NCI-H526 treated with DMSO at 0.1 percent for 48 hours (cell line): ENCODE data around the gene COL13A1.
A peak's percentile ranks its signal among the peaks of the same experiment; 100 is the strongest.

ENCODE experiments used
- DNase-seq: peaks from one replicate; lab custom pipeline; 2025; lab: John Stamatoyannopoulos, UW

Gene COL13A1

GRCh38 chr10:69944761-69945160 is 143.1 kb downstream of the COL13A1 start:
- no peak for DNase-seq

DNA sequence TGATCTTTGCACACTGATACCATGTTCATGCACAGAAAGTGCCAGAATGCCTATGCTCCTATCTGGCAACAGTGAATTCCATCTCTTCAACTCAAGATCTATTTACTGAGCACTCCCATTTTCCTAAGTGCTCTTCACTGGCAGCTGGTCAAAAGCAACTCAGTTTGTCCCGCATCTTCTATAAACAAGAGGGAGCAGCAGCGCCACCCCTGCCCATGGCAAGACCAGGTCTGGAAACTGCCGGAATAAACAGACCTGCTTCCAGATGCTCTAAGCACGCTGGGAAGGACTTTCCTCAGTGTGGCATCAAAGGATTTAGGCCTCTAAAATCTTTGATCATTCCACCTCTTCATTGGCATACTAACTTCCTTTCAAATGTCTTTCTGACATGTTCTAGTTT is 146.6 kb downstream of the COL13A1 start:
- DNase-seq = no peak

DNA sequence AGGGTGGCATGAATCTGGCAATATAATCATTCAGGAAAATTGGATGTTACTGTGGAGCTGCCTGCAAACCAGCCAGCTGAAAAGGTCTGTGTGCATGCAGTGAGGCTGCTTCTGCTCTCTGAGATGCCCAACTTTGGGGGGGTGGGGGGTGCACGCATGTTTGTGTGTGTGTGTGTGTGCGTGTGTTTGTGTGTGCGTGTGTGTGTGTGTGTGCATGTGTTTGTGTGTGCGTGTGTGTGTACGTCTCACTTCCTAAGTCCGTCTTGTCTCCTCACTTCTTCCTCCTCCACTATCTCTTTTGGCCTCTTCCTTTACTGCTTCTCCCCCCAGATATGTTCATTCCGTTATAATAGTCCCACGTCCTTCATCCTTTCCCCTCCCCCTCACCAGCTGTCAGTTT is 148.1 kb downstream of the COL13A1 start:
- no peak for DNase-seq

DNA sequence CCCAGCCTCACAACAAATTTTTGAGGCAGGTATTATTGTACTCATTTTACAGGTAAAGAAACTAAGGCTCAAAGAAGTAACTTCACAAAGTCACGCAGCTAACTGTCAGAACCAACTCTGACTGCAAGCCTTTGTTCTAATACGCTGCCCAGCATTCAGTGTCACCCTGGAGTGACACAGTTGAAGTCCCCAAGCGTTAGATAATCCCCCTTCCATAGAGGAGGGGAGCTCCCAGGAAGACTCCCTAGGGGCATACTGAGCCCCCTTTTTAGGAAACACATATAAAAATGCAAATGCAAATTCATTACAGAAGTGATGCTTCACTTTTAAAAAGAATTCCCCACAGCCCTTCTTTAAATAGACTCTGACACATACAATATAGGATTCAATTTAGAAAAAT is 150.0 kb downstream of the COL13A1 start:
- no peak for DNase-seq

- no peak for DNase-seq
Observed at GRCh38 chr10:69952069-69952800, 150.5 kb downstream of the COL13A1 start.

DNA sequence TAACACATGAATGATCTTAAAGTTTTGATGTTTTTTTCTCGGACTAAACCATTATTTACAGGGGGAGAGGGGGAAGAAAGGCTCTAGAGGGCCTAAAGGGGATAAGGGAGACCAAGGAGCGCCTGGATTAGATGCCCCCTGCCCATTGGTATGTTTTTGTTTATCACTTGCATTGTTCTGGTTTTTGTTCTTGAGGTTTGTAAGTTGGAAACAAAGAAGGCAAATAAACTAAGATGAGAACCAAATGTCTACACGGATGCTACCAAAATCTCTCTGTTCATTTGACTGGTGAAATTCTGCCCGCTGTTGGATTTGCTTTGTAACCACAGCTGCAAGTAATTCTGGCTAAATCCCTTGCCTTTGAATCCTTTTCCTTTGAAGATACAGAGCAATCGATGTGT is 151.1 kb downstream of the COL13A1 start:
- no peak for DNase-seq

DNA sequence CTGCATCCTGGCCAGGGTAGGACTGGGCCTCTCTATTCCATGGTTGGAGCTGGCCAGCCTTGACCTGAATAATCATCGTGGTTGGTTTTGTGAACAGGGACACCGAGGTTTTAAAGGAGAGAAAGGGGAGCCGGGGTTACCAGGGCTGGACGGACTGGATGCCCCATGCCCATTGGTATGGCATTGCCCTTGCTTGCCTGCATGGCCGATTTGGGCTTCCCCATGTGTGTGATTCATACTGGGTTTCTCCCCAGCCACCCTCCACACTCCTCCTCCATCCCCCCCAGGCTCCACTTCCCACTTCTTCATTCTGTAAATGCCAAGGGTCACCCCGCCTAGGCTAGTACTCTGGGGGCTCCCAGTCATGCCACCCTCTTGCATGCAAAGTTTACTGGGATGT is 152.1 kb downstream of the COL13A1 start:
- no peak for DNase-seq

DNA sequence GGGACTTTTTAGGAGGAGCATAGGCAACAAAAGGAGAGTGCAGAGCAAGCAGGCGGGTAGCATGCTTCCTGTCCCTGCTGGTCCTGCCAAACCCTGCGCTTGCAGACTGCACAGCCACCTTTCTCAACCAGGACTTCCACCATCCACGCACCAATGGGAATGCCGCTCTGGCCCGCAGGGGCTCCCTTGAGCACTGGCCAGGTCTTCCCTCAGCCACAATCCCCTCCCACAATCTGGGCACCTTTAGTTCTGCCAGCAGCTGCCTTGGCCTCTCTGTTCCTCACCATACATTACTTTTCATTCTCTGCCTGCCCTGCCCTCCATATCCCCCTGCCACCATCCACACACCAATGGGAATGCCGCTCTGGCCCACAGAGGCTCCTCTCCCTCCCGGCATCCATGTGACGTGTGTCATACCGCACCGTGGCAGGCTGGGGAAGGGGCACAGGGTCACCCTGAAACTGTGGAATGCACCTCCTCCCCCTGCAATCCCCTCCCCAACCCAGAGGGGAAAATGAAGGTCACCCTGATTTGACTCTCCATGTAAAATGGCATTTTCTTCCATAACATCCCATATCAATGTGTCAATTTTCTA is 153.6 kb downstream of the COL13A1 start:
- no peak for DNase-seq

- DNase-seq = no peak
Observed at GRCh38 chr10:69955897-69956740, 154.4 kb downstream of the COL13A1 start.

DNA sequence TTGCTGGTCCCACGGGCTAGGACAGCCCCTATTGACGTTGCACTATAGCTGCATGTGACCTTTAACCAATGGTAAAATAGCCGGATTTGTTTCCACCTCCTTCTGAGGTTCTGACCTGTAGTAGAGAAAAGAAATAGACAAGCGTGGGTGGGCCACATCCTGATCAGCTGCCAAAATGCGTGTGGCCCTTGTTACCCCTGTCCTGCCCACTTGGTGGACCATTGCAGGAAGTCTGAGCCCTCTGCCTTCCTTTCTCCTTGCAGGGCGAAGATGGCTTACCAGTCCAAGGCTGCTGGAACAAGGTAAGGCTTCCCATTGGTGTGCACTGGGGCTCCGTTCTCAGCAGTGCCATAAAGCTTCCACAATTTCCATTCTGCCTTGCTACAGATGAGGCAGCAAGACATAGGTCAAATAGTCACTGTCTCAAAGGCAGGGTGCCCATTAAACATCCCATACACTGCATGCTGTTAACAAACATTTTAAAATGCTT is 155.1 kb downstream of the COL13A1 start:
- DNase-seq = no peak

GRCh38 chr10:69957241-69957885 is 155.7 kb downstream of the COL13A1 start:
- no peak for DNase-seq

DNA sequence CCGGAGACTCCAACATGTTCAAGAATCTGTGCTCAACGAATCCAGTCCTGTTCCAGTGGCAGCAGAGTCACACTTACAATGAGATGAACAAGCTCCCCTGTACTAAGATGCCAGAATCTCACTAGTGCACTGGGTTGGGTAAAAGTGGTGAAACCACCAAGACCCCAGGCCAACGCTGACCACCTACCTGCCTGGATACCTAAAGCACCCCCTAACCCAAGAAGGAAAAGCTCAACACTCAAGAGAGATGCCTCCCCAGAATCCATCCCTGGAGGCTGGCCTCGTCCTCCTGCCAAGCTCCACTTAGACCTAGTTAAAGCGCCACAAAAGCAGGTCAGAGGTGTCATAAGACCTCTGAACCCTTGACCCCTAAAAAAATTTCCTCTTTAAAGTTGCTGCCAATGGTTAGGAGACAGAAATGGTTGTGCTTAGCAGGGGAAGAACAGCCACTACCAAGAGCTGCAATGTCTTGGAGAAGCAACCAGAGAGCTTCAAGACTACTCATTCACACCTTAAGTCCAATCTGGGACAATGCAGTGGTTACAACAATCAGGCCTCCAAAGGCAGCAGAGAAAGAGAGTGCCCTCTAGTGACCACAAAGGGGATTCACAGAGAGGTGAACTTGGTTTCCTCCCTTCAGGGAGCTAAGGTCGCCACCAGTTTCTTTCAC is 156.3 kb downstream of the COL13A1 start:
- DNase-seq = peak; percentile 32

GRCh38 chr10:69958556-69958902 is 156.8 kb downstream of the COL13A1 start:
- DNase-seq = no peak

- DNase-seq = no peak
Observed at GRCh38 chr10:69959911-69960310, 158.2 kb downstream of the COL13A1 start.

DNA sequence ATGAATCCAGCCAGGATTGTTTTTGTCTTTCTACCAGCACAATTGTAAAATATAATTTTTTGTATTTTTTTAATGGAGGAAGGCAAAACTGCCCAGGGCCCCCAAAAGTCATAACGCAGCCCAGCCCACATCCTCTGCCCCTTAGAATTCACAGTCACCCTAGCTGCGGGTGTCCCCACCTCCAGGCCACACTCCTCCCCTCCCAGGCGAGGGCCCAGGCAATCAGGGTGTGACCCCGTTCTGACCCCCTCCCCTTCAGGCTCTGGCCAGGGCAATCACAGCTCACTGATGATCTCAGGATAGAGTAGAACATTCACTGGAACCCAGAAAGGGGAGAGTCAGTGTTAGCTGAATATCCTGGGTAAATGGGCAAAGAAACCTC is 158.9 kb downstream of the COL13A1 start:
- no peak for DNase-seq

DNA sequence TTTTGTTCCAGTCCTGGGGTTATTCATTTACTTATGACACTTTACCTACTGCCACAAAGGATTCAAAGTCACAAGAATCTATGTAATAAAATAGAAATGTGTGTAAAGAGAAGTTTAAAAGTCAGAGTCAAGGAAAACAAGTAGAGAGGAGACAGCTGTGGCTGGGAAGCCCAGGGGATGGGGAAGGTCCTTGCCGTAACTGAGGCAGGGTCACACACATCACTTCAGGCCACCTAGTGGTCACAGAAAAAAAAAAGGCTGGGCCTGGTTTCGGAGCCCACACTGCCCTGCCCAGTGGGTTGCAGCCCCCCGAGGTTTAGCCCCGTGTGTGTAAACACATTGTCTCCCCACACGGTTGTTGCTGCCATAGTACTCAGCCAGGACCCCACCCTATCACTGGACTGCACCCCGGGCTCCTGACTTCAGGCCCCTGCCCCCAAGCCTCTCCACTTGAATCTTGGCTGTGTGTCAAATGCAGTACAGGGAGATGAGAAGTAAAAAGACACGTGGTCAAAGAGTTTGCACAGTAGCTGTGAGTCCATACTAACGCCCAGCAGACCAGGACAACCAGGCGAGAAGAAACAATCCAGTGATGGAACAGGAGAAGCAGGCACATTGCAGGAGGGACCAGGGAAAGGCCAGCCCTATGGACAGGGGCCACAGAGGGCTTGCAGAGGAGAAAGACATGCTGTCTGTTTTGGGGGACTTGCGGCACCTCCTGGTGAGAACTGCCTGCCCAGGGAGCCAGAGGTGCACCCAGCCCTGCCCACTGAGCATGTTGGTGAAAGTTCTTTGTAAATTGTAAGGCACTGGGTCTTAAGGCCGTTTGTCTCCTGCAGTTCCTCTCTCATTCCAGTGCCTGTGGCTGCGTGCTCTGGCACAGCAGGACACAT is 159.5 kb downstream of the COL13A1 start:
- no peak for DNase-seq

DNA sequence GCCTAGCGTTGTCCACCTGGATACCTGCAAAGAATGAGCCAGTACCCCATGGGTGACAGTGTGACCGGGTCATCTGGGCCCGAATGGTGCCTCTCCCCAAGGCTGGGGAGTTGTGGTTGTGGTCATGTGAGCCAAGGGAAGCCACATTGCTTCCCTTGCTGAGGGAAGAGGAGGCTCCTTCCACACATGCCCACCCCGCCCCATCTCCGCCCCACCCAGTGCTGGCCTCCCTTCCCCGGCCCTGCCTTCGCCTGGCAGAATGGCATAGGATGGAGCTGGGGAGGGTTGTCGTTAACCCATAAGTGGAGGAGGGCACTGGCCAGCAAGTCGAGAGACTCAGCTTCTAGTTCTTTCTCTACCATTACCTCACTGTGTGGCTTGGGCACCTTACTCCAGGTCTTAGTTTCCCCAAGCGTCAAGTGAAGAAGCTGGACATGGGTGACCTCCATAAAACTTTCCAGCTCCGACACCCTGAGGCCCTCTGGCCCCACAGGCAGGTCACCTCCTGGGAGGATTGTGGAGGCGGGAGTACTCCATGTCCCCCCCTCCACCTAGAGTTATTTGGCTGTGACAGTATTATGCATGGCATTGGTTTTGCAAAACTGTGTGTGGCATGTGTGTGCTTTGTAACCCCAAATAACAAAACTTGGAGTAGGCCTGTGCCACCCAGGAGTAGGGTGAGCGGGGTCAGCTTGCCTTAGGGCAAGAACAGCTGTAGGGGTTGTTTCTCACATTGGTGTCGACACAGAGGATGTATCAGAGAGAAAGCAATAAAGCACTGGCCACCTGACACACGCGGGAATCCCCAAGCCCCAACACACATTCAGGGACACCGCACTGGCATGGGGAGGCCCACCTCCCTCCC is 160.4 kb downstream of the COL13A1 start:
- DNase-seq = no peak

DNA sequence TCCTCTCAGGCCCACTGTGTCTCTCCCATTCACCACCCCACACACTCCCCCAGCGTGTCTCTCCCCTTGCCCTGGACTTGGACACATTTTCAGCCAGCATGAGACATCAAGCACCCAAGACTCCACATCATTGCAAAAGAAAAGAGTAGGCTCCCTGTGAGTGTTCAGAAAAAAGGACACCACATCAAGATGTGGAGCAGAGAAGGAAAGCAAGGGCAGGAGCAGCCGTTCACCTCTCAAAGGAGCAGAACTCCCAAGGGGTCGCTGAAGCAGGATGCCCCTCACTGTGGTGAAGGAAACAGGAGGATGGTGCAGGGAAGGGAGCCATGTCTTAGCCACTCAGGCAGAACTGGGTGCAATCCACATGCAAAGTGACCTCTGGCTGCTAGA is 161.0 kb downstream of the COL13A1 start:
- no peak for DNase-seq

- no peak for DNase-seq
Observed at GRCh38 chr10:69963178-69963834, 161.6 kb downstream of the COL13A1 start.
